HepG2 (cell line): ENCODE measurements around the gene POU3F3. TPM values are rescaled to one million over a fixed set of nuclear protein-coding genes. Genes with fewer than 3 reads are reported as not detected.

Experiments
- ATAC-seq: fragments of 200-7000 bp; cut with Tn5 transposase; 3 replicates; pipeline ENCODE4 v1.9.1; 2020; ENCODE audit warnings: mild to moderate bottlenecking, moderate library complexity
- BruUV-seq: library from RNA; stranded (reverse); fragments of 400-500 nt; replicated peaks from 2 replicates; lab custom pipeline; 2021; lab: Mats Ljungman, UMichigan
- CTCF ChIA-PET: fragments of 300-600 bp; formaldehyde crosslinking; extraction: SDS; loops from one replicate; lab custom pipeline; 2021; ENCODE audit warnings: low total read pairs, inconsistent platforms, low intra/inter-chr PET ratio; lab: Yijun Ruan, JAX
- POLR2A ChIA-PET: fragments of 350-600 bp; sonication (Branson Sonifier 250); formaldehyde crosslinking; loops from one replicate; lab custom pipeline; 2020; ENCODE audit warnings: antibody characterized with exemption, inconsistent platforms; lab: Yijun Ruan, JAX
- DNase-seq: peaks from one replicate; pipeline ENCODE4 v3.0.0-alpha.2; 2015; ENCODE audit warnings: low spot score
- FAIRE-seq: peaks from 3 replicates; lab custom pipeline; 2011; peaks lifted over from hg19 to GRCh38; lab: Jason Lieb, UNC
- H2AFZ ChIP-seq: one replicate; pipeline ENCODE4 v1.6.1; 2011; ENCODE audit warnings: low read length, inconsistent platforms
- H3K27ac ChIP-seq: fragments of 300-600 bp; 3 replicates; pipeline ENCODE4 v1.8.0; 2011; ENCODE audit warnings: mixed run types, mild to moderate bottlenecking, mixed read lengths, low read length, inconsistent platforms; ENCODE audit not compliant: insufficient read depth; ENCODE audit errors: extremely low read length
- H3K27me3 ChIP-seq, 2 experiments: fragments of 200-600 bp in 1 of 2; 2 replicates in 1 of 2; 3 replicates in 1 of 2; pipeline versions ENCODE4 v1.6.0 to v1.8.0; 2011; ENCODE audit warnings: low read length in 2 of 2, mild to moderate bottlenecking in 2 of 2, moderate library complexity in 2 of 2, inconsistent platforms in 1 of 2; ENCODE audit not compliant: insufficient read depth in 2 of 2, control insufficient read depth in 1 of 2
- H3K36me3 ChIP-seq, 2 experiments: fragments of 200-600 bp in 1 of 2; replicated peaks in 1 of 2; 2 replicates in 1 of 2; 3 replicates in 1 of 2; pipeline versions ENCODE4 v1.5.1 to v1.8.0; 2011; ENCODE audit warnings: low read length in 2 of 2, inconsistent platforms in 1 of 2; ENCODE audit not compliant: insufficient read depth in 2 of 2, control insufficient read depth in 1 of 2
- H3K4me1 ChIP-seq: 2 replicates; pipeline ENCODE4 v1.5.1; 2012; ENCODE audit warnings: low read length, inconsistent platforms; ENCODE audit not compliant: insufficient read depth
- H3K4me2 ChIP-seq: 2 replicates; pipeline ENCODE4 v1.6.0; 2011; ENCODE audit warnings: low read depth, low read length, inconsistent platforms
- H3K4me3 ChIP-seq, 3 experiments: fragments of 200-600 bp in 1 of 3; sonication (generic), shearing (Covaris generic) in 1 of 3; replicated peaks in 1 of 3; 2 replicates each; pipeline ENCODE4 v1.5.1; 2011 to 2016; ENCODE audit warnings: low read length in 3 of 3, inconsistent platforms in 2 of 3, low read depth in 2 of 3, mild to moderate bottlenecking in 2 of 3, control low read depth in 1 of 3, mixed read lengths in 1 of 3; ENCODE audit not compliant: insufficient read depth in 1 of 3
- H3K79me2 ChIP-seq: one replicate; pipeline ENCODE4 v1.6.1; 2011; ENCODE audit warnings: low read length, inconsistent platforms; ENCODE audit not compliant: insufficient read depth
- H3K9ac ChIP-seq: 2 replicates; pipeline ENCODE4 v1.6.0; 2011; ENCODE audit warnings: mild to moderate bottlenecking, low read depth, low read length, inconsistent platforms; ENCODE audit not compliant: insufficient read depth
- H3K9me3 ChIP-seq: 2 replicates; pipeline ENCODE4 v1.5.1; 2012; ENCODE audit warnings: mild to moderate bottlenecking, low read length
- H4K20me1 ChIP-seq: 2 replicates; pipeline ENCODE4 v1.6.0; 2011; ENCODE audit warnings: inconsistent platforms, mild to moderate bottlenecking, low read length, moderate library complexity; ENCODE audit not compliant: insufficient read depth
- DNMT1 ChIP-seq: sonication (generic); formaldehyde crosslinking; IDR thresholded peaks from 2 replicates; pipeline ENCODE4 v1.5.1; 2020; ENCODE audit warnings: mild to moderate bottlenecking, missing genetic modification reagents
- HMGXB4 ChIP-seq, 2 experiments: sonication (generic) in 1 of 2; formaldehyde crosslinking in 1 of 2; IDR thresholded peaks; 2 replicates each; pipeline versions ENCODE4 v1.4.0 to v1.6.1; 2018 to 2020; ENCODE audit warnings: missing genetic modification reagents in 2 of 2, borderline replicate concordance in 1 of 2, low read depth in 1 of 2, mild to moderate bottlenecking in 1 of 2, missing biosample characterization in 1 of 2
- KMT2B ChIP-seq: IDR thresholded peaks from 2 replicates; pipeline ENCODE4 v1.6.1; 2016; ENCODE audit warnings: missing genetic modification reagents, missing compliant biosample characterization
- MIXL1 ChIP-seq: IDR thresholded peaks from 2 replicates; pipeline ENCODE4 v1.6.1; 2016
- MXD4 ChIP-seq: IDR thresholded peaks from 2 replicates; pipeline ENCODE4 v1.6.1; 2016; ENCODE audit warnings: mild to moderate bottlenecking, missing biosample characterization, missing genetic modification reagents
- SIX1 ChIP-seq: sonication (generic); formaldehyde crosslinking; IDR thresholded peaks from 2 replicates; pipeline ENCODE4 v1.4.0; 2020; ENCODE audit warnings: missing genetic modification reagents, borderline replicate concordance
- SMC3 ChIP-seq: IDR thresholded peaks from 2 replicates; pipeline ENCODE4 v1.6.1; 2011; ENCODE audit warnings: low read length, improper control_type of control experiment
- TCF7 ChIP-seq: sonication (generic); IDR thresholded peaks from 2 replicates; pipeline ENCODE4 v1.6.1; 2016; ENCODE audit warnings: antibody characterized with exemption, low read depth
- U2AF2 ChIP-seq: fragments of 200-400 bp; formaldehyde crosslinking; IDR thresholded peaks from 2 replicates; pipeline ENCODE4 v1.6.1; 2017; ENCODE audit warnings: low read depth, mild to moderate bottlenecking, low read length
- ZBTB25 ChIP-seq: IDR thresholded peaks from 2 replicates; pipeline ENCODE4 v1.6.1; 2018; ENCODE audit warnings: missing genetic modification reagents
- ZNF496 ChIP-seq: sonication (generic); formaldehyde crosslinking; IDR thresholded peaks from 2 replicates; pipeline ENCODE4 v1.8.1; 2023; ENCODE audit warnings: mild to moderate bottlenecking, moderate library complexity, missing genetic modification reagents; ENCODE audit not compliant: insufficient replicate concordance
- ZNF768 ChIP-seq: sonication (generic); formaldehyde crosslinking; IDR thresholded peaks from 2 replicates; pipeline ENCODE4 v1.4.0; 2020; ENCODE audit warnings: missing genetic modification reagents
- WGBS: methylation state at CpG from one replicate; pipeline ENCODE4 v1.1.6; 2017; ENCODE audit warnings: low lambda C conversion rate; 5-methylcytosine and 5-hydroxymethylcytosine counted together
- in situ Hi-C: cut with HindIII; loops from 2 replicates; pipeline ENCODE4 v1.10.0; 2017; ENCODE audit warnings: low pct_unique_long_range_greater_than_20kb; ENCODE audit not compliant: extremely low pct_ligation_motif_present
- intact Hi-C: fragments of 100-400 bp; cut with micrococcal nuclease; formaldehyde crosslinking; loops from one replicate; pipeline ENCODE4 v1.10.0; 2022; ENCODE audit not compliant: unreplicated experiment
- polyA plus RNA-seq, 8 experiments: library from polyadenylated mRNA; depleted of rRNA in 3 of 8; stranded (reverse) in 7 of 8; unstranded in 1 of 8; fragments of >200 nt; fragmentation: Illumina TruSeq in 4 of 8; extraction: Trizol in 4 of 8; gene quantifications; 2 replicates each; pipeline versions ENCODE4 v1.2.1 to v1.2.3, GENCODE V29; 2011 to 2016; ENCODE audit warnings: low read depth in 4 of 8, missing spikeins in 1 of 8, mixed read lengths in 1 of 8; ENCODE audit not compliant: insufficient read depth in 1 of 8
- total RNA-seq, 5 experiments: library from RNA; depleted of rRNA; stranded (reverse); fragments of >200 nt; fragmentation: Illumina TruSeq; extraction: Trizol; gene quantifications; 2 replicates each; pipeline ENCODE4 v1.2.3, GENCODE V29; 2016; ENCODE audit warnings: low read depth in 1 of 5
- TF ChIP-seq, protein P1 (sequence below): sonication (generic); formaldehyde crosslinking; IDR thresholded peaks from 2 replicates; pipeline ENCODE4 v1.4.0; 2020; ENCODE audit warnings: mild to moderate bottlenecking, low read depth, missing genetic modification reagents
- TF ChIP-seq, protein P2 (sequence below): fragments of 450-650 bp; IDR thresholded peaks from 2 replicates; pipeline ENCODE4 v1.6.1; 2017
- TF ChIP-seq, protein P3 (sequence below): sonication (generic); formaldehyde crosslinking; IDR thresholded peaks from 2 replicates; pipeline ENCODE4 v1.5.0; 2020; ENCODE audit warnings: missing genetic modification reagents, mild to moderate bottlenecking, borderline replicate concordance

The POU3F3 gene
- total and polyA plus RNA-seq, 2 of the 13 experiments (the other 11 are each of a cell fraction or from before 2014, with no cell fraction given): not detected

GRCh38 chr2:104900608-104901007 is 46.7 kb downstream of the POU3F3 start (continued):
- TF ChIP-seq, protein P1, sequence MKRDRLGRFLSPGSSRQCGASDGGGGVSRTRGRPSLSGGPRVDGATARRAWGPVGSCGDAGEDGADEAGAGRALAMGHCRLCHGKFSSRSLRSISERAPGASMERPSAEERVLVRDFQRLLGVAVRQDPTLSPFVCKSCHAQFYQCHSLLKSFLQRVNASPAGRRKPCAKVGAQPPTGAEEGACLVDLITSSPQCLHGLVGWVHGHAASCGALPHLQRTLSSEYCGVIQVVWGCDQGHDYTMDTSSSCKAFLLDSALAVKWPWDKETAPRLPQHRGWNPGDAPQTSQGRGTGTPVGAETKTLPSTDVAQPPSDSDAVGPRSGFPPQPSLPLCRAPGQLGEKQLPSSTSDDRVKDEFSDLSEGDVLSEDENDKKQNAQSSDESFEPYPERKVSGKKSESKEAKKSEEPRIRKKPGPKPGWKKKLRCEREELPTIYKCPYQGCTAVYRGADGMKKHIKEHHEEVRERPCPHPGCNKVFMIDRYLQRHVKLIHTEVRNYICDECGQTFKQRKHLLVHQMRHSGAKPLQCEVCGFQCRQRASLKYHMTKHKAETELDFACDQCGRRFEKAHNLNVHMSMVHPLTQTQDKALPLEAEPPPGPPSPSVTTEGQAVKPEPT (CRISPR knock-in tag): no peak
- TF ChIP-seq DNMT1 (CRISPR knock-in tag) (no peak), MXD4 (no peak), SIX1 (no peak), U2AF2 (no peak)

GRCh38 chr2:104901037-104901881 is 47.3 kb downstream of the POU3F3 start:
- no TSS peak for BruUV-seq
- H3K27me3 ChIP-seq: peaks cover 2 to 46% of the 10 kb centered on the region in 2 experiments; a peak in 4 of 5 replicates
- CTCF ChIA-PET: no interaction called here
- no peak for FAIRE-seq
- no peak overlapping the region for H3K4me2 ChIP-seq
- no peaks in the 10 kb centered on the region for H3K9me3 ChIP-seq
- H3K4me1 ChIP-seq: no peaks in the 10 kb centered on the region
- H3K36me3 ChIP-seq: no peaks in the 10 kb centered on the region
- intact Hi-C loops: no loop called here
- in situ Hi-C loops: no loop called here
- H4K20me1 ChIP-seq: no peaks in the 10 kb centered on the region
- POLR2A ChIA-PET: no interaction called here
- H3K4me3 ChIP-seq: no peak overlapping the region
- no peak overlapping the region for H2AFZ ChIP-seq
- no peak for DNase-seq
- no peak overlapping the region for H3K9ac ChIP-seq
- H3K79me2 ChIP-seq: no peaks in the 10 kb centered on the region
- WGBS: 39% methylated on average over 11 of the region's 14 CpGs
- no peak for ATAC-seq
- no peak overlapping the region for H3K27ac ChIP-seq
- TF ChIP-seq, protein P2, sequence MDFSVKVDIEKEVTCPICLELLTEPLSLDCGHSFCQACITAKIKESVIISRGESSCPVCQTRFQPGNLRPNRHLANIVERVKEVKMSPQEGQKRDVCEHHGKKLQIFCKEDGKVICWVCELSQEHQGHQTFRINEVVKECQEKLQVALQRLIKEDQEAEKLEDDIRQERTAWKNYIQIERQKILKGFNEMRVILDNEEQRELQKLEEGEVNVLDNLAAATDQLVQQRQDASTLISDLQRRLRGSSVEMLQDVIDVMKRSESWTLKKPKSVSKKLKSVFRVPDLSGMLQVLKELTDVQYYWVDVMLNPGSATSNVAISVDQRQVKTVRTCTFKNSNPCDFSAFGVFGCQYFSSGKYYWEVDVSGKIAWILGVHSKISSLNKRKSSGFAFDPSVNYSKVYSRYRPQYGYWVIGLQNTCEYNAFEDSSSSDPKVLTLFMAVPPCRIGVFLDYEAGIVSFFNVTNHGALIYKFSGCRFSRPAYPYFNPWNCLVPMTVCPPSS: no peak
- TF ChIP-seq, protein P3, sequence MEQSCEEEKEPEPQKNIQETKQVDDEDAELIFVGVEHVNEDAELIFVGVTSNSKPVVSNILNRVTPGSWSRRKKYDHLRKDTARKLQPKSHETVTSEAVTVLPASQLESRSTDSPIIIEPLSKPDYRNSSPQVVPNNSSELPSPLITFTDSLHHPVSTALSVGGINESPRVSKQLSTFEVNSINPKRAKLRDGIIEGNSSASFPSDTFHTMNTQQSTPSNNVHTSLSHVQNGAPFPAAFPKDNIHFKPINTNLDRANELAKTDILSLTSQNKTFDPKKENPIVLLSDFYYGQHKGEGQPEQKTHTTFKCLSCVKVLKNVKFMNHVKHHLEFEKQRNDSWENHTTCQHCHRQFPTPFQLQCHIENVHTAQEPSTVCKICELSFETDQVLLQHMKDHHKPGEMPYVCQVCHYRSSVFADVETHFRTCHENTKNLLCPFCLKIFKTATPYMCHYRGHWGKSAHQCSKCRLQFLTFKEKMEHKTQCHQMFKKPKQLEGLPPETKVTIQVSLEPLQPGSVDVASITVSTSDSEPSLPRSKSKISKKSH (CRISPR knock-in tag): no peak
- TF ChIP-seq ZNF496 (CRISPR knock-in tag) (no peak), MIXL1 (CRISPR knock-in tag) (no peak), KMT2B (CRISPR knock-in tag) (no peak), TCF7 (no peak), ZBTB25 (no peak), ZNF768 (CRISPR knock-in tag) (no peak), HMGXB4 (CRISPR knock-in tag; IDR thresholded peaks at IDR 0.05; ENCODE audit: borderline replicate concordance in 1 of 2, low read depth in 1 of 2) (no peak), SMC3 (no peak)
